HG02943 (cell line): ENCODE results near the gene RIMBP3B.
"Not testable (repeated sequence)": the region's sequence is repeated elsewhere in the genome, so short reads cannot be mapped to it uniquely, and the experiment has no call there.

Experiments
- ATAC-seq: cut with Tn5 transposase; IDR thresholded peaks from one replicate; pipeline ENCODE4 v1.9.1; 2021; ENCODE audit warnings: mild to moderate bottlenecking, low read depth, moderate library complexity; ENCODE audit not compliant: unreplicated experiment

The RIMBP3B gene

DNA sequence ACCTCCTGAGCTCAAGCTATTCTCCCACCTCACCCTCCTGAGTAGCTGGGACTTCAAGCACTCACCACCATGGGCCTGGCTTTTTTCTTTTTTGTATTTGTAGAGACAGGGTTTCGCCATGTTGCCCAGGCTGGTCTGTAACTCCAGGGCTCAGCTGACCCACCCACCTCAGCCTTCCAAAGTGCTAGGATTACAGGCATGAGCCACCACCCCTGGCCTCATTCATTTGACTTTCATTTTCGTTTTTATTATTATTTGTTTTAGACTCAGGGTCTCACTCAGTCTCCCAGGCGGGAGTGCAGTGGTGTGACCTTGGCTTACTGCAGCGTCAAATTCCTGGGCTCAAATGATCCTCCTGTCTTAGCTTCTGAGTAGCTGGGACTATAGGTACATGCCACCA is 24.2 kb downstream of the RIMBP3B start:
- not testable (repeated sequence) for ATAC-seq

DNA sequence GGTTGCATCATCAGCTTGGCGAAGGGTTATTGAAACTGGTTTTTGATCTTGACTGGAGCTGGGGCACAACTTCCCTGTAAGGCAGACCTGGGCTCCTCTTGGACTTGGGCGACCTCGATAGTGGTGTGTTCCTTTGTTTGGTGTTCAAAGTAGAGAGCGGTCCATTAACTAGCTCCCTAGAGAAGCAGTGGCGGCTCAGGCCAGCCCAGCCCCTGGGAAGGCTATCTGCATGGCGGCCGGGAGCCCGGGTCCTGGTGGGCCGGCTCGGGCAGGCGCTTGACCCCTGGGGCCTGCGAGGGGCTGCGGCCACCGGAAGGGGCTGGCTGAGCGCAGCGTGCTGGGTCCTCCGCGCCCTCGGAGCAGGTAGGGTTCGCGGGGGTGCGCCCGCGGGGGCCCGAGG is 32.8 kb downstream of the RIMBP3B start:
- ATAC-seq: not testable (repeated sequence)

DNA sequence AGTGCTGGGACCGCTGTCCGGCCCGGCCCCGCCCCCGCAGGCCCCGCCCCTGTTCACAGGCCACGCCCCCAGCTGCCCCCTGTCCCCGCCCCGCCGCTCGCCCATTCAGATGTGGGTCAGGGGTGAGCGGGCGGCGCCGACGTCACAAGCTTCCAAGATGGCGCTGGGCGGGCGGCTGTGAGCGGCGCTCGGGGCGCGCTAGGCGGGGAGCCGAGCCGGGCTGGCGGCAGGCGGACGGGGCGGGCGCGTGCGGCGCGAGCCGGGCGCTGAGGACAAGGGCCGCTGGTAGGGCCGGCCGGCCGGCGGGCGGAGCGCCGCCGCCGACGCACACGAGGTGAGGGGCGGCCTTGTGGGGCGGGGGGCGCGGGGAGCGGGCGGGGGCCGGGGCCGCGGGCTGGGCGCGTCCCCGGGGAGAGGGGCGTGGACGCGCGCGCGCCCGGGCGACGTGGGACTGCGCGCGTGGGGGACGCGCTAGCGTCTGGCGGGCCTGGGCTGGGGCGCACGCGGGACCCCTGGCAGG is 33.7 kb downstream of the RIMBP3B start, which contains the start of gene HIC2:
TSS of gene HIC2 (plus strand) at position 145 of the 520 bp plus-strand sequence. CDS start 25,461 bp downstream, outside the sequence.
- ATAC-seq: peak; percentile 58

DNA sequence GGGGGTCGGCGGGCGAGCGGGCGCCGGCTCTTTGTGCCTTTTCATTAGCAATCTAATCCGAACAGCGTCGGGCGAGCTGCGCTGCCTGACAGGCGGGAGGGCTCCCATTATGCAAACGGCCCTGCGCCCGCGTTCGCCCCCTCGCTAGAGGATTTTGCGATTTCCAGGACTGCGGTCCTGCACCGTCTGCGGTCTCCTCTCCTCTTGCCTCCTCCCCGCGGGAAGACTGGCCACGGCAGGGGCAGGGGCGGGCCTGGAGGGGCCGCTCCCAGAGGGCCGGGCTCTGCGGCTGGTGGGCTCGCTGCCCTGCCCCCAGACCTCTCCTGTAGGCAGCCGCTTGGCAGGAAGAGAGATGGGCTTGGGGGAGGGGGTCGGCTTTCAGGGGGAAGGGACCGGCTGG is 34.3 kb downstream of the RIMBP3B start:
- ATAC-seq: peak; percentile 14

GRCh38 chr22:21418974-21419638 is 35.6 kb downstream of the RIMBP3B start:
- not testable (repeated sequence) for ATAC-seq

DNA sequence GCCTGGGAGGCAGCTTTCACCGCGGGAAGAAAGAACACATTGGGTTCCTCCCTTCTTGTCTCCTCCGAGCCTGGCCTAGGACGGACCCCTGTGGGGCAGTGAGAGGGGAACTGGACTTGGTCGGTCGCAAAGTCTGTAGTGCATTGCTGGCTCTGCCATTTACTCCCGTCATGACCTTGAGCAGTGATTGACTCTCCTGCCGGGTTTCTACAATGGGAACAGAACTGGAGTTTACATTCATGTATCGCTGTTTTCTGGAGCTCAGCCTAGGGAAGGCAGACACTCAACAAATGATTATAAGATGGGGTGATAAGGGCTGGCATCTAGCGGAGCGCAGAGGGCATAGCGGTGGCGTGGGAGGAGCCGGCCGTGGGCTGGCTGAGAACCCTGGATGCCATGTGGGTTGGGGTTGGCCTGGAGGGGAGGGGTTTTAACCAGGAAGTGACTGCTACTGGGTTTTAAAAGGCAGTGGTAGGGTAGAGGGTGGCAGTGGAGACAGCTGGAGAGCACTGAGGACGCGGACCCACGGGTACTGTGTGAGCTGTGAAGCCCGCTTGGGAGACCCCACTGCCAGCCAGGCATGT is 36.7 kb downstream of the RIMBP3B start:
- not testable (repeated sequence) for ATAC-seq

DNA sequence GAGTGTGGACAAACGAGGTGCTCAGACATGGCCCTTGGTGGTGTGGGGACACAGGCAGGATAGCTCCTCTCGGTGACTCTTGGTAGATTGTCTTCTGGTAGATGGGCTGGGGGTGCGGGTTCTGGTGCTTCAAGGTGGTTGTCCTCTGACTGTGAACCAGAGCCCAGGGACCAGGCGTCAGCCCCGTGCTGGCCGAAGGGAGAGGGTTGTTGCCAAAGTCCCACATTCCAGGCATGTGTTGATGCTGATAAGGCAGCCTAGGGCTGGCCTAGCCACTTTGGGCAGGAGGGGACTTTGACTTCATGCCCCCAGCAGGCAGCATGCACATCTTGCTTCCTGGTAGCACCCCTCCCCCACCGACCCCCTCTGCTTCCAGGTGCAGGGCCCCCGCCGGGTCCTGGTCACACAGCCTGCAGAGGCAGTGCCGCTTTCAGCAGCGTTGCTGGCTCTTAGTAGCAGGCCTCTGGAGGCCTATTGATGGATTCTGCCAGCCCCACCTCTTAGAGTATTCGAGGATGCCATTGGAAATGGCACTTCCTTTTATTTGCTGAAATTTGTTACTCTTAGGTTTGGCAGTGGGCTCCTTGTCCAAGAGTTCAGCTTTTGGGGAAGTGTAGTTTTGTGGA is 40.6 kb downstream of the RIMBP3B start:
- not testable (repeated sequence) for ATAC-seq

DNA sequence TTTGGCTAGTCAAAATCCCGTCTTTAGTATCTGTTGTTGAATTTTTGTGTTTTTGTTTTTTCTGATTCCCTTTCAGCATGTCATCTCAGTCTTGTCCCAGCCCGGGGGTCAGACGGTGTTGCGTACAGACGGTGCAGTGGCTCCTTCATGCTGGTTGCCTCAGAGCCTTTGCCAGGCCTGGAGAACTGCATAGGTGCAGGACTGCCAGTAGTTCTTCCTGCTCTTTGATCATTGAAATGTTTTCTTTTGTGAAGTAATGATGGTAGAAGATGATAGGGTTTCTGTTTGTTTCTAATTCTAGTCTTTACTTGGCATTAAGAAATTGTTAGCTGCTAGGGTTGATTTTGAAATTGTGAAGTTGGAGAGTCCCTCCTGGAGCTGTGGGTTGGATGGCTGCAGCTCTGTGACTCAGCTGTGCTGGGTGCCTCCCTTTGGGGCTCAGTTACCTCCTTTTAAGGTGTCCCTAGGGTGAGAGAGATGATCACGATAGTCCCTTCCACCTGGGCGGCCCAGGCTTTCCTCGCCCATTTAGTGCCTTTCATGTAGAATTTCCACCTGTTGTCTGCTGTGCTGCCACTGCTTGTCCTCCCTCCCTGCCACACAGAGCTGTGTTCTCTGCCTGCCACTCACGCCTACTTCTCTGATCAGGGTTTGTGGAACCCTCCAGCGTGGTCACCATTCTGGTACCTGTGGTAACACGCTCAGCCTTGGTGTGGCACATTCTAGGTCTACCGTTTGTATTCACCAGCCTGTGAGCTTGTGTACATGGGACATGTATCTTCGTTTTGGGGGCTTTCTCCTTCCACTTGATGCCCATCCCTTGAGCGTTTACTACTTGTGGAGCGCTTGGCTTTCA is 51.1 kb downstream of the RIMBP3B start:
- not testable (repeated sequence) for ATAC-seq

- ATAC-seq: not testable (repeated sequence)
Measured at GRCh38 chr22:21435998-21436810, 52.7 kb downstream of the RIMBP3B start.

GRCh38 chr22:21438013-21438412 is 54.5 kb downstream of the RIMBP3B start:
- not testable (repeated sequence) for ATAC-seq
